GM21717 (cell line): ENCODE results near the gene CFC1.
"Not testable (repeated sequence)": the region's sequence is repeated elsewhere in the genome, so short reads cannot be mapped to it uniquely, and the experiment has no call there.

Experiments used
- ATAC-seq: cut with Tn5 transposase; IDR thresholded peaks from one replicate; pipeline ENCODE4 v1.9.1; 2021; ENCODE audit warnings: mild to moderate bottlenecking, moderate library complexity; ENCODE audit not compliant: unreplicated experiment

Gene CFC1

DNA sequence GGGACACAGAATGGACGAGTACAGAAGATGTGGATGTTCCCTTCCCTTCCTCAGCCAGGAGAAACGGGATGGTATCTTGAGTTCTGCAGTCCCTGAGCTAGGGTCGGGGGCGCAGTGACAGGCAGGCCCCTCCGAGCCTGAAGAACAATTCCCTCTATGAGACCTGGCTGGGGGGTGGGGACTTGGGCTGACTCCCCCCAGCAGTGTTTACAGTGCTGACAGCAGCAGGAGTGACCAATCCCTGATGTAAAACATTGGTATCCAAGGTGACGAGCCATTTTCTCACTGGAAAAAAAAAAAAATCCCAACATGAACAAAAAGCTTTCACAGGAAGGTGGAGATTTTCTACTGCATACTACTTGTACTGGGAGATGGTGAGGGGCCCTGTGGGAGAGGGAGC is at the start of gene CFC1:
CFC1 (minus strand) TSS at position 183 of the 400 bp plus-strand sequence. CDS start 288 bp downstream, outside the sequence.
- ATAC-seq: not testable (repeated sequence)

DNA sequence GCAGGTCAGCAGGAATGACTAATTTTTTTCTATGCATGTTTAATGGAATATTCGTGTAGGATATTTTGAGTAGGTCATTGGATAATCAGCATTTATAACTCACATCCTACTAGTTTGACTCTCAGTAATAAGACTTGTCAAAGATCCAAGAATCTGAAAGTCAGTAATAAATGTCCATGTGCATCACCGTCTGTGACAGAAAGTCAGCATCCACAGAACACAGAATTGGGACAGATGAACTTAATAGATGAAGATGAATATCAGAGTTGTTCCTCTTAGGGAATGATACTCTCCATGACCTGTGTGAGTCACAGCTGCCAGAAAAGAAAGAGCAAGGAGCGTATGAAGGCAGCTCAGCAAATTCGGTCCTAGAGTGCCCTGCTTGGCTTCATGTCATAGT is 42.3 kb upstream of the CFC1 start:
- not testable (repeated sequence) for ATAC-seq

DNA sequence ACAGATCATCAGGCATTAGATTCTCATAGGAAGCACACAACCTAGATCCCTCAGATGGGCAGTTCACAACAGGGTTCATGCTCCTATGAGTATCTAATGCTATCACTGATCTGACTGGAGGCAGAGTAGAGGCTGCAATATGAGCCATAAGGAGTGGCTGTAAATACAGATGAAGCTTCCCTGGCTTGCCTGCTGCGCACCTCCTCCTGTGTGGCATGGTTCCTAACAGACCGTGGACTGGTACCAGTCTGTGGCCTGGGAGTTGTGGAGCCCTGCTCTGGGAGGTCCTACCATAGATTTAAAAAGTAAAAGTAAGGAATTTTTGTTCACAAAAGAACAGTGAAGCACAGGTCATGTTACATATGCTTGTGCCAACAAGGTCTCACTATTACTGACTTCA is 39.6 kb upstream of the CFC1 start:
- not testable (repeated sequence) for ATAC-seq

DNA sequence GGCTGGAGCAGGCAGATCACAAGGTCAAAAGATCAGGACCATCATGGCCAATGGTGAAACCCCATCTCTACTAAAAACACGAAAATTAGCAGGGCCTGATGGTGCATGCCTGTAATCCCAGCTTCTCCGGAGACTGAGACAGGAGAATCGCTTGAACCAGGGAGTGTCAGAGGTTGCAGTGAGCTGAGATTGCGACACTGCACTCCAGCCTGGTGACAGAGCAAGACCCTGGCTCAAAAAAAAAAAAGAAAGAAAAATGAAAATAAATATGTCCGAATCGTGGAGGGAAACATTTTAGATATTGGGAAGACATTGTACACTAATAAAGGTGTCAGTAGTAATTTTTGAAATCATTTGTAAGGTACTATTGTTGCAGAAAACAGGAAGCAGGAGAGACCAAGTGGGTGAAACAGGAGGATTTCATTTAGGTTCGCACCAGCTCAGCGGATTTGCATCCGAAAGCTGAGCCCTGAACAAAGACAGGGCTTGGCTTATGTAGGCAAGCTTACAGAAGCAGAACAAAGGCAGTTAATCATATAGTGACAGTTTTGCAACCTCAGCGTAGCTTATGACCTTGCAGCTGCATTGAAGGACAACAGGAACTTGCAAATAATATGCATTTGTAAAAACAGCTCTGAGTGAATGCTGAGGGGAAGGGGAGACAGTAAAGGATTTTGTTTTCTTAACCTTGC is 29.6 kb upstream of the CFC1 start:
- not testable (repeated sequence) for ATAC-seq

DNA sequence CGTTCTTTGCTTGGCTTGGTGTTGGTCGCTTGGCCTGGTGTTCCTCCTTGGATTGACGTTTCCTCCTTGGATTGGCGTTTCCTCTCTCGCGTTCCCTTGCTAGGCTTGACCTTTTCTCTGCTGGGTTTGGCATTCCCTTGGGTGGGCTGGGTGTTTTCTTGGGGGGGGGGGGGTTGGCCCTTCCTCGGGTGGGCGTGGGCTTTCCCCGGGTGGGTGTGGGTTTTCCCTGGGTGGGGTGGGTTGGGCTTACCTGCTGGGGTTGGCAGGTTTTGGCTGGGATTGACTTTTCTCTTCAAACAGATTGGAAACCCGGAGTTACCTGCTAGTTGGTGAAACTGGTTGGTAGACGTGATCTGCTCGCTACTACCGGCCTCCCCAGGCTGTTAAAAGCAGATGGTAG is 11.8 kb upstream of the CFC1 start, which contains the start of gene POTEJ:
POTEJ (plus strand) TSS at position 301 of the 400 bp plus-strand sequence; CDS start at position 394, 93 bp downstream.
- ATAC-seq: not testable (repeated sequence)

DNA sequence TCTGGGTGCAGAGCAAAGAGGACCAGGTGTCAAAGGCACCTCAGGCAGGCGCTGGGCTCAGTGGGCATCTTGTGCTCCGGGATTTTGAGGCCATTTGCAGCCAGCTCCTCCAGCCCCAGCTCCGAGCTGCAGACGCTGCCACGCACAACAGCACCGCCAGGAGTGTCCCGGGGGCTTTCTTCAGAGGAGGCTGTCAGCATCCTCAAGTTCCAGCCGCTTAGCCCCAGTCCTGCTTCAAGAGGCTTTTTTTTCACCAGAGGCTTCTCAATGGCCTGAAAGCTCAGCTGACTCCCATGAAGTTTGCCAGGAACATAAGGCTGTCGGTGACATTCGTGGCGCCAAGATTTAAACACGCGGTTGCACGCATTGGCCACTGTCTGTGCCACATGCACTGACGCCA is 11.1 kb upstream of the CFC1 start:
- ATAC-seq: not testable (repeated sequence)

DNA sequence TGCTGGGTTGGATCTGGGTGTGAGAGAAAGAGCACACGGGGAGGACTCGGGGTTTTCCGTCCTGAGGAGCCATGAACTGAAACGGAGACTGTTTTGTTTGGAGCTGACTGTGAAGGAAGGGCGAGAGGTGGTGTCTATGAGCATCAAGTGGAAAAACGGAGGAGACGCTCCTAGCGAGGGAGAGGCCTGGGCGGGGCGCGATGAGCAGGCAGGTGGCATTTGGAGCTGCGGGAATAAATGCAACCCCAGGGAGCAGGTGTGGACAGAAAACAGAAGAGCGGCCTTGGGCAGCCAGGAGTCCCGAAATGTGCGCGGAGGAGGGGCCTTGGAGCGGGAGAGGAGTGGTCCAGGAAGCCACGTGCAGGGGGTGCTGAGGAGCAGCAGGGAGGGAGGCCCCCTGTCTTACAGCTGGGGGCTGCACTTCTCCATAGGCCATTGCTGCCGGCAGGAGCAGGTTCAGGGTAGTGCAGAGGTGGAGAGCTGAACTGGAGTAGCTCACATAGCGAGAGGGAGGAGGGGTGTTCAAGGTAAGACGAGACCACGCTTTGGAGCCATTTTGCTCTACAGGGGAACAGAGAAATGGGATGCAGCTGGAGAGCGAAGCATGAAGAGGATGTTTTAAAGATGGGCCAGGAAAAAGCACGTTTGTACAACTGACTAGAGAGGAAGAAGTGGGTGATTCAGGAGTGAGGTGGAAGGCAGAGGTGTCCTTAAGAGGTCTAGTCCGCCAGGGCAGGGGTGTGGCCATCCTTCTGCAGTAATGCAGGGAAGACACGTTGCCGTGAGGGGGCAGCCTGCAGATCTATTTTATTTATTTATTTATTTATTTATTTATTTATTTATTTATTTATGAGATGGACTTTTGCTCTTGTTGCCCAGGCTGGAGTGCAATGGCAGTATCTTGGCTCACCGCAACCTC is 9.9 kb upstream of the CFC1 start:
- not testable (repeated sequence) for ATAC-seq

DNA sequence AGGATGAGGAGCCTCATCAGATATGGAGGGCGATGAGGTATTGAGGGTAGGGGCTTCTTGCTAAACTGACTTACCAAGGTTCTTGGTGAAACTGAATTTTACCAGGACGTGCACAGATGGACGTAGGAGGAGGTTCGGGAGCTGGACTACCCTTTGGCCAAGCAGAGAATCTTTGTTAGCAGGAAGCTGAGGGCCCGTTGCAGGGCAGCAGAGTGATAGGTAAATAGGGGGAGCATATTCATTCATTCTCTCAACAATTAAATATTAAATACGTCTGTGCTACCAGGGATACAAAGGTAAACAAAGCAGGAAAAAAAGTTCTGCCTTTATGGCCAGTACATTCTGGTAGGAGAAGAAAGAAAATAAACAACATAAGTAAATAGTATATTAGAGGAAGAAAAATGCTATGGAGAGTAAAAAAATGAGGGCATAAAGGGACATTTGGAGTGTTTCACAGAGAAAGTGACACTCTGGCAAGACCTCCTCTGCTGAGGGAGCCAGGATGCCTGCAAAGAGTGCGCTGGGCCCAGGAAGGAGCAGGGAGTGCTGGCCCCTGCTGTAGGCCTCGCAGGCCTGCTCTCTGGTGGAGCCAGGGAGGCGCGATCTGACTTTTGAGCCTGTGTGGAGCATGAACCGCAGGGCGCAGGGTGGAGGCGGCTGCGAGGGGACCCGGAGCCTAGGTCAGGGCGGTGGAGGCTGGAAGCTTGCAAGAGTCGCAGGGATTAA is 9.1 kb upstream of the CFC1 start:
- not testable (repeated sequence) for ATAC-seq

DNA sequence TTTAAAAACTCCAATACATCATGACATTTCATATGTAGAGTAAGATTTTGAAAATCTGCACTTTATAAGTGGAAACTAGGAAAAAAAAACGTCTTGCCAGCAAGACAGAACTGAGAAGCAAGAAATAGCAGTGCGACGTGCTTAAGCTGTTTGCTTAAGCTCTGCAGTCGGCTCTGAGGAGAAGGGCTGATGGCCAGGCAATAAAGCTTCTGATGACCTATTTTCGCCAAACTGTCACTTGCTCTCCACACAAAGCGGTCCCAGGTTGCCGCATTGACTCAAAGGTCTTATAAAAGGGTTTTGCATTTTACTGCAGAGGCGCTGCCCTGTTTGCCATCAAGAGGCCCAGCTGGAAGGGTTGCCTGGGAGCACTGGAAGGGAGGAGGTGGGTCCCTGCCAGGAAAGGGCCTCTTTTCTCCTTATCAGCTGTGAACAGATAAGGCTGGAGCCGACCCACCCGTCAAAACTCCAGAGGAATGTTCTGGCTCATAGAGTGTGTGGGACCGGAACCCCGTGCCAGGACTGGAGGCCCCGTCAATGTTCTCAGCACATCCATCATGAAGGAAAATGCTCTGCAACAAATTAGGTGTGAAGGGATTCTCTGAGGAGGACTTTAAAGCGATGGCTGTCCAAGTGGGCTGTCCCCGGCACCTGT is 2.4 kb upstream of the CFC1 start:
- ATAC-seq: not testable (repeated sequence)

DNA sequence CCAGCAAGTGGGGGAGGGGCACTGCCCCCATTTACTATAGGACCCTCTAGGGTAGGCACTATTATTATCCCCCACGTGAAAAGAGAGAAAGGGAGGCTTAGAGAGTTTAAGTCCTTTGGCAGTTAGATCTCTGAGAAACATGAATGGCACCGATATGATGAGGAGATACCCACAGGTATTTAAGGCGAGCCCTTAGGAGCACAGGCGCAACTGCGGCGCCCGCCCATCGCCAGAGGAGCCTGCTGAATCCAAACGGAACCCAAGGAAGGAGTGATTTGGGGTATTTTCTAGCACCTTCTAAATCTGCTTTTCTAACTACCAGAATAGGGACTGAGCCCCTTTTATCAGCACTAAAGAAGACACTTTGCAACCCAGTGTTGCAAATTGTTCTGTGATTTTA is 551 bp upstream of the CFC1 start:
- ATAC-seq: not testable (repeated sequence)

DNA sequence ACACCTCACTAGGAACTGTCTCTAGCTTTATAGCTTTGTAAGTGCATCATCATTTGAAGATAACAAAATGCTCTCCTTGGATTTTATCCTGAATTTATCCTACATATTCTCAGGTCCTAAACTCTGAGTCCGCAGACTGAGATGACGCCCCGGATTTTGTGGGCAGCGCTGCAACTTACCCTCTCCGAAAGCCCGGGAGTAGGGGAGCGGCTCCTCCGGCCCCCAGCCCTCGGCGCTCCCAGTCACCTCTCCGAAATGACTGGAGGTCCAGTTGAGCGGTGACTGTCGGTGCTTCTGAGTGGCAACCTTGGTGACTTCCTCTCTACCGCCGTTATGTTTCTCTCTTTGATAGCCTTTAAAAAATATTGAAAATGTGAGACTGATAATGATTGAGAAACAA is 912 bp downstream of the CFC1 start:
- ATAC-seq: not testable (repeated sequence)

DNA sequence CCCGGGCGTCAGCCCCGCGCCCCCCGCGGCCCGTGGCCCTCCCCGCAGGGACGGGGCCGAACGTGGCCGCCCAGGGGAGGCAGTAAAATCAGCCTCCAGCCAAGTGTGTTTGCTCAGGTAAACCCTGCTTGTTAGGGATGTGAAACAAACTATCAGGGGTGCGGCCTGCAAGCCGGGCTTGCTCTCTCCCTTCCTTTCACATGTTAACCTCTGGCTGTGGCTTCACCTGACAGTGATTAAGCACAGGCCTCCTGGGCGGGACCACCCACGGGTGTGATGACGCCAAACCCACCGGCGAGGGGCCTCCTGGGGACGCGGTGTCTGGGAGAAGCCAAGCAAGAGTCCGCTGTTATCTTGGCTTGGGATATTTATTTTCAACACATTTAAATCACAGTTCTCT is 1.4 kb downstream of the CFC1 start:
- ATAC-seq: not testable (repeated sequence)

DNA sequence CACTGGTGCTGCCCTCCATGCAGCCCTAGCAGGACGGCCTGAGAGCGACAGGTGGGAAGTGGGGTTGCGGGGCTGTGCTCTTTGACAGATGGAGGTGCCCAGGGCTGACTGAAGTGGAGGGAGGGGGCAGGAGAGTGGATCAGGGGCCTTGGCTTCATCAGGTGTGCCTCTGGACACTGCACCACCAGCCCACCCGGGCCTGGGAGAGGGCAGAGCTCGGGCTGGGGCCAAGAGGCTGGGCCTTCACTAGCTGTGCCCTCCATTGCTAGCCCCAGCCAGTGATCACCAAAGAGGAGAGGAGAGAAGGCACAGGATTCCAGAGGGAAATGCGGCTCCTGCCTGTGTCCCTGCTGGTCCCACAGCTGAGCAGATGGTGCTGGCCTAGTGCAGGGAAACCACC is 2.6 kb downstream of the CFC1 start:
- ATAC-seq: not testable (repeated sequence)

DNA sequence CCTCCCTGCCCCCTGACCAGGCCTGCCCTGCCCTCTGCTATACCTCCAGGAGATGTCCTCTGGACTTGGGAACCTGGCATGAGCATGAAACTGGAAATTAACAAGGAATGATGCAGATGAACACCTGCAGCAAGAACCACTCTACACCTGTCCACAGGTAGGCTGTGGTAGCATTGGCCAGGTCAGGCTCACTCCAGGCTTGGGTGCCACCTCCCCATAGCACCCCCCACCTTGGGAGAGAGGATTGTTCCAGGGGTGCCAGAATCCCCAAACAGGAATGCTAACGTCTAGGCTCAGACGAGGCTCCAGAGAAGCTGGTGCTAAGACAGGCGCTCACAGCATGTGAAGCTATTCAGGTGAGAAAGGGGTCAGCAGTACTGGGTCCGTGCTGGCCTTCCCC is 5.4 kb downstream of the CFC1 start:
- not testable (repeated sequence) for ATAC-seq

DNA sequence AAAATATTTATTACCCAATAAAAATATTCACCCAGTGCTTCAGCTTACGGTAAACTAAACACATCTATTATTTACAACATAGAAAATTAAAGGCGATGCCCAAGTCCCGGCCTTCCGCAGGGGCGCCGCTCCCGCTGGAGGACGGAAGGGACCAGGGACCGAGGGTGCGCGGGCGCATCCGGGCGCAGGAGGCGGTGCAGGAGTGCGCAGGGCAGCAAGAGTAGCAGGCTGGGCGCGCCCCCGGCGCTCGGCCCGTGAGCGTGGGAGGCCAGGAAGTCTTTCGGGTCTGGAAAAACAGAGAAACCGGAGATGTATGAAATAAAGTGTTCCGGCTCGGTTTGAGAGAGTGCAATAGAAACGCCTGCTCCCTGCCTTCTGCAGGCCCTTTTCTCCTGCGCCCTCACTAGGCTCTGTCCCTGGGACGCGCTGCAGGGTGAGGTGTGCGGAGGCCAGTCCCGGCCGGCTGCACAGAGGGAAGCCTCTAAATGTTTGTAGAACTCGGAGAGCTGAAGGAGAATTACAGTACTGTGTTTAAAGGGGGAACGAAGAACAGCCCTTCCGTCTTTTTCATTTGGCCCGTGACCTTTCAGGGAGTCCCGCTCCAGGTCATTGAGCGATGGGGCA is 6.5 kb downstream of the CFC1 start:
- not testable (repeated sequence) for ATAC-seq

DNA sequence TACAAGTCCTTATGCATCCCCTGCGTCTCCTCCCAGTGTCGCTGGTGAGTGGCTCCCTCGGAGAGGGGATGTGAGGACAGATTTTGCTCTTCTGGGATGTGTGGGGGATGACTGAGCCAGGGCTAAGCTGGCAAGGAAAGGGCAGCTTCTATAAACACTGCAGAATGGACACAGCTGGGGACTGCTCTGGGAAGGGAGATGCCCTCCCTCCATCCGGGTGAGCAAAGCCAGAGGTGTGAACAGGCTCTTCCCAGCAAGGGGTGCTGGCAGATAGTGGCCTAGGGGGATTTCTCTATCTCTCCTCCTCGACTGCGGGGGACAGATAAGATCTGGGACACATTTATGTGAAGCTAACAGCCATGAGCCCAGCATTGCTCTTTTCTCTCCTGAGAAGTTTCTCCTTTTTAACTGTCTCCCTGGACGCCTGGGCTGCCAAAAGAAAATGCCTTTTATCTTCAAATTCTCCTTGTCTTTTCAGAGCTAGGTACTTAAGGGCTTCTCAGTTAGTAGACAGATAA is 8.5 kb downstream of the CFC1 start:
- not testable (repeated sequence) for ATAC-seq

DNA sequence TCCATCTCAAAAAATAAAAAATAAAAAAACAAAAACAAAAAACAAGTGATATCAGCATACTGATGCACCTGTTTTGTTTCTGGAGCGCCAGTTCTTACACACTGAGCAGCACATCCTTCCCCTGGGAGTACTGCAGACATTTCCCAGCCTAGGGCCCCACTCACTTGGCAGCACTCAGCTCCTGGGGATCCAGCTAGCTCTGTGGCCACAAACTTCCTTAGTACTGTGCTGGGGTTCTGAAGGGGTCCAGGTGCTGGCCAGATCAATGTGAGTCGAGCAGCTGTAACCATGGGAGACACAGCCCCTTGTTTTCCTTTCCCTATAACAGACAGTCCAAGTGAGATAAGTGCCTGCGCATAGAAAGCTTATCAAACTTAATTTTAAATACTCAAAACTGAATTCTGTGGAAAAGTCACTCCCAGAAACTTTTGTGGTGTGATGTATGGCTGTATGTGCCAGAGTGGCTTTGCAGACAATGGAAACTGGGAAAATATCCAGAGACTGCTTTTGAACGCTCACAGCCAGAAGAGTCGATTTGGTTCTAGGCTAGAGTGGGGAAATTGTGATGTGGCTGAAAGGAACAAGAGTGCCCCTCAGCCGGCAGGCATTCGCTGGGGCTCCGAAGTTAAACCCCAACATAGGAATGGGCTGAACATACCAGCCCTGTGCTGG is 9.1 kb downstream of the CFC1 start:
- not testable (repeated sequence) for ATAC-seq

DNA sequence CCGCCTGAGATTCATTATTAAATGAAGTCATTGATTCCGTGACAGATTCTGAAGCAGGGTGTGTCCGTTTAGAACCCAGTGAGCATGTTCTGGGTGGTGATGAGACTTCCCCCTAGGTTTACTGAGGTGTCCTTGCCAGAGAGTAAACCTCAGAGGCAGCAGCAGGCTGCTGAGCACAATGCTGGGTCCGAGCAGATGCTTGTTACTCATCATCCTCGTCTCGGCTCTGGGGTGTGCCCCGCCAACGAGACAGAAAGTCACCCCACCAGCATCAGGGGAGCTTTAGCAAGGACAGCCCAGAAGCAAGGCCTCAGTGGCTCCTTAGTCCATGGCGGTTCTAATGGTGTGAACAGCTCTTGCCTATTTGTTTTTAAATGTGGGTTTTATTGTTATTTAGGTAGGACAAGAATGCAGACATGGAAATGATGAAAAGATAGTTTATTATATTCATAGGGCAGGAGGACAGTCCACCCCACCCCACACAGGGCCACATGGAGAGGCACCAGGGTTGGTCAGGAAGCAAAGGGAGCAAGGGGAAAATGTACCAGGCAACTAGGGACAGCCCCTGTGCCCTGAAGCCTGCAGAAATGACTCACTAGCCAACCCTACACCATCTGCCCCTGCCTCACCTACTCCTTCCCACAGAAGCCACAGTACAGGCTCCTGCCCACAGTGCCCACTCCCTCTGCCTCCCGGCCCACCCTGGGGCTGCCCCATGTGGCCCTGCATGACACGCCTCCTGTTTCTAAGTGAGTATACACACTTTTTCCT is 10.5 kb downstream of the CFC1 start:
- ATAC-seq: peak; percentile 82

DNA sequence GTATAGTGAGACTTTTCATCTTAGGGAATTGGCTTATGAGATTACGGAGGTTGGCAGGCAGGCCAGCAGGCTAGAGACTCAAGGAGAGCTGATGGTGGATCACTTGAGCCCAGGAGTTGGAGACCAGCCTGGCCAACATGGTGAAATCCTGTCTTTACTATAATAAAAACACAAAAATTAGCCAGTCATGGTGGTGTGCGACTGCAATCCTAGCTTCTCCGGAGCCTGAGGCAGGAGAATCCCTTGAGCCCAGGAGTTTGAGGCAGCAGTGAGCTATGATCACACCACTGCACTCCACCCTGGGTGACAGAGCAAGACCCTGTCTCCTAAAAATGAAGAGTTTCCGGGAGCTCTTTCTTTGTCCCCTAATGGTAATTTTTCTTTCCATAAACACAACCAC is 14.6 kb downstream of the CFC1 start:
- not testable (repeated sequence) for ATAC-seq
